HG02610 (cell line): ENCODE data around the gene NWD2.
"Not testable (repeated sequence)": the region's sequence is repeated elsewhere in the genome, so short reads cannot be mapped to it uniquely, and the experiment has no call there.

Source experiments
- ATAC-seq: cut with Tn5 transposase; IDR thresholded peaks from one replicate; pipeline ENCODE4 v1.9.1; 2021; ENCODE audit warnings: mild to moderate bottlenecking, moderate library complexity; ENCODE audit not compliant: unreplicated experiment

Gene NWD2

GRCh38 chr4:37244583-37245390, at the start of gene NWD2:
NWD2 (plus strand) TSS chr4:37244743; CDS start chr4:37245068, 325 bp downstream.
- no peak for ATAC-seq

- no peak for ATAC-seq
Measured at GRCh38 chr4:37197899-37198298, 46.6 kb upstream of the NWD2 start.

- not testable (repeated sequence) for ATAC-seq
Measured at GRCh38 chr4:37204740-37205139, 39.8 kb upstream of the NWD2 start.

- no peak for ATAC-seq
Measured at GRCh38 chr4:37216209-37216608, 28.3 kb upstream of the NWD2 start.

- ATAC-seq: no peak
Measured at GRCh38 chr4:37219242-37219641, 25.3 kb upstream of the NWD2 start.

- no peak for ATAC-seq
Measured at GRCh38 chr4:37219990-37220389, 24.6 kb upstream of the NWD2 start.

GRCh38 chr4:37220685-37221084, 23.9 kb upstream of the NWD2 start:
- ATAC-seq: no peak

- ATAC-seq: no peak
Measured at GRCh38 chr4:37223732-37224131, 20.8 kb upstream of the NWD2 start.

- no peak for ATAC-seq
Measured at GRCh38 chr4:37224854-37225253, 19.7 kb upstream of the NWD2 start.

- ATAC-seq: no peak
Measured at GRCh38 chr4:37225778-37226177, 18.8 kb upstream of the NWD2 start.

GRCh38 chr4:37232315-37232714, 12.2 kb upstream of the NWD2 start:
- no peak for ATAC-seq

GRCh38 chr4:37236165-37236564, 8.4 kb upstream of the NWD2 start:
- ATAC-seq: peak; percentile 91

GRCh38 chr4:37241647-37242046, 2.9 kb upstream of the NWD2 start:
- ATAC-seq: peak; percentile 83

GRCh38 chr4:37243051-37243450, 1.5 kb upstream of the NWD2 start:
- ATAC-seq: no peak

GRCh38 chr4:37243722-37244582, 591 bp upstream of the NWD2 start:
- ATAC-seq: no peak

- ATAC-seq: no peak
Measured at GRCh38 chr4:37245391-37245954, 930 bp downstream of the NWD2 start.

- ATAC-seq: no peak
Measured at GRCh38 chr4:37246891-37247290, 2.3 kb downstream of the NWD2 start.

GRCh38 chr4:37258221-37258620, 13.7 kb downstream of the NWD2 start:
- no peak for ATAC-seq

- ATAC-seq: no peak
Measured at GRCh38 chr4:37268319-37268718, 23.8 kb downstream of the NWD2 start.

- ATAC-seq: no peak
Measured at GRCh38 chr4:37279121-37279520, 34.6 kb downstream of the NWD2 start.

GRCh38 chr4:37279894-37280592, 35.5 kb downstream of the NWD2 start:
- no peak for ATAC-seq
